GM12878 (cell line): ENCODE measurements around the gene ARHGAP12. TPM values are rescaled to one million over a fixed set of nuclear protein-coding genes. Genes with fewer than 3 reads are reported as not detected.

Experiments
- ATAC-seq: fragments of 200-7000 bp; cut with Tn5 transposase; 3 replicates; pipeline ENCODE4 v1.9.1; 2020; ENCODE audit warnings: mild to moderate bottlenecking, moderate library complexity
- BruUV-seq: library from RNA; stranded (reverse); fragments of 400-500 nt; replicated peaks from 2 replicates; lab custom pipeline; 2021; lab: Mats Ljungman, UMichigan
- CTCF ChIA-PET: fragments of 300-600 bp; sonication (Branson Sonifier 250); formaldehyde crosslinking; extraction: SDS; loops from one replicate; lab custom pipeline; 2021; ENCODE audit warnings: inconsistent platforms; lab: Yijun Ruan, JAX
- POLR2A ChIA-PET: fragments of 350-600 bp; formaldehyde crosslinking; extraction: SDS; loops from one replicate; lab custom pipeline; 2021; ENCODE audit warnings: inconsistent platforms; lab: Charles Lee
- RAD21 ChIA-PET: fragments of 300-600 bp; sonication (Branson Sonifier 250); formaldehyde crosslinking; loops from one replicate; lab custom pipeline; 2023; ENCODE audit warnings: antibody characterized with exemption; ENCODE audit not compliant: unreplicated experiment; lab: Charles Lee
- SMC1A ChIA-PET: fragments of 300-600 bp; sonication (Branson Sonifier 250); formaldehyde crosslinking; loops from one replicate; lab custom pipeline; 2023; ENCODE audit not compliant: unreplicated experiment, uncharacterized antibody; lab: Charles Lee
- DNase-seq: peaks from one replicate; pipeline ENCODE4 v3.0.0-alpha.2; 2011; ENCODE audit warnings: low read depth, low spot score
- FAIRE-seq: peaks from 3 replicates; lab custom pipeline; 2011; peaks lifted over from hg19 to GRCh38; lab: Jason Lieb, UNC
- H2AFZ ChIP-seq: 2 replicates; pipeline ENCODE4 v1.6.0; 2011; ENCODE audit warnings: low read depth, low read length, control low read depth; ENCODE audit not compliant: control insufficient read depth
- H3K27ac ChIP-seq: 2 replicates; pipeline ENCODE4 v1.5.1; 2011; ENCODE audit warnings: control low read depth; ENCODE audit not compliant: control insufficient read depth, insufficient read depth
- H3K27me3 ChIP-seq, 2 experiments: replicated peaks in 1 of 2; 2 replicates each; pipeline versions ENCODE4 v1.6.0 to v1.6.1; 2011; ENCODE audit warnings: low read length in 1 of 2; ENCODE audit not compliant: control insufficient read depth in 2 of 2, insufficient read depth in 2 of 2
- H3K36me3 ChIP-seq, 2 experiments: 2 replicates each; pipeline ENCODE4 v1.5.1; 2011; ENCODE audit warnings: low read length in 1 of 2; ENCODE audit not compliant: control insufficient read depth in 2 of 2, insufficient read depth in 2 of 2
- H3K4me1 ChIP-seq: 2 replicates; pipeline ENCODE4 v1.6.1; 2011; ENCODE audit warnings: mild to moderate bottlenecking, low read length, moderate library complexity, mixed read lengths; ENCODE audit not compliant: control insufficient read depth, insufficient read depth
- H3K4me2 ChIP-seq: 2 replicates; pipeline ENCODE4 v1.6.0; 2011; ENCODE audit warnings: control low read depth; ENCODE audit not compliant: control insufficient read depth, insufficient read depth
- H3K4me3 ChIP-seq: fragments of 200-600 bp; sonication (generic); 2 replicates; pipeline ENCODE4 v1.5.1; 2016
- H3K79me2 ChIP-seq: 2 replicates; pipeline ENCODE4 v1.6.0; 2011; ENCODE audit warnings: low read length; ENCODE audit not compliant: control insufficient read depth, insufficient read depth
- H3K9ac ChIP-seq: 2 replicates; pipeline ENCODE4 v1.8.0; 2011; ENCODE audit warnings: low read length, control low read depth, mixed read lengths; ENCODE audit not compliant: control insufficient read depth, insufficient read depth
- H3K9me3 ChIP-seq: replicated peaks from 3 replicates; pipeline ENCODE4 v1.5.1; 2011; ENCODE audit warnings: mild to moderate bottlenecking, low read length; ENCODE audit not compliant: control insufficient read depth, insufficient read depth
- H4K20me1 ChIP-seq: 2 replicates; pipeline ENCODE4 v1.6.0; 2011; ENCODE audit not compliant: control insufficient read depth, insufficient read depth
- BHLHE40 ChIP-seq, 2 experiments: fragments of 450-650 bp in 1 of 2; IDR thresholded peaks; 2 replicates each; pipeline ENCODE4 v1.6.1; 2011 to 2017; ENCODE audit warnings: low read depth in 2 of 2, borderline replicate concordance in 1 of 2, improper control_type of control experiment in 1 of 2, low read length in 1 of 2, mild to moderate bottlenecking in 1 of 2
- KDM1A ChIP-seq: fragments of 200-600 bp; sonication (generic); IDR thresholded peaks from 2 replicates; pipeline ENCODE4 v1.6.1; 2016; ENCODE audit warnings: borderline replicate concordance
- MYC ChIP-seq: IDR thresholded peaks from 2 replicates; pipeline ENCODE4 v1.6.1; 2011; ENCODE audit warnings: mild to moderate bottlenecking, low read length, moderate library complexity, inconsistent platforms; ENCODE audit not compliant: insufficient read depth, insufficient replicate concordance, insufficient read length, severe bottlenecking
- PML ChIP-seq: IDR thresholded peaks from 2 replicates; pipeline ENCODE4 v1.6.1; 2012; ENCODE audit warnings: low read length, inconsistent platforms
- TCF12 ChIP-seq: IDR thresholded peaks from 2 replicates; pipeline ENCODE4 v1.6.1; 2011; ENCODE audit warnings: low read depth, mild to moderate bottlenecking, low read length
- WGBS: methylation state at CpG from one replicate; pipeline ENCODE4 v1.1.6; 2016; ENCODE audit warnings: low lambda C conversion rate; ENCODE audit not compliant: insufficient replicate concordance, insufficient coverage; ENCODE audit errors: missing lambda C conversion rate; 5-methylcytosine and 5-hydroxymethylcytosine counted together
- in situ Hi-C: fragments of 300-500 bp; cut with MboI; formaldehyde crosslinking; loops from 9 replicates; pipeline ENCODE4 v1.14.3; 2018; ENCODE audit warnings: mixed read lengths
- intact Hi-C: fragments of 100-400 bp; cut with micrococcal nuclease; formaldehyde crosslinking; loops from one replicate; pipeline ENCODE4 v1.14.2; 2022; ENCODE audit not compliant: unreplicated experiment
- polyA plus RNA-seq, 11 experiments: library from polyadenylated mRNA; depleted of rRNA in 4 of 11; unstranded in 6 of 11; stranded (reverse) in 5 of 11; fragments of >200 nt; fragmentation: Nextera tagmentation in 4 of 11; fragmentation: Illumina TruSeq in 1 of 11; extraction: Ambion mirVana in 4 of 11; extraction: Trizol in 1 of 11; gene quantifications; 1 replicate in 1 of 11; 2 replicates in 10 of 11; pipeline versions ENCODE4 v1.2.1 to v1.2.3, GENCODE V29; 2011 to 2016; ENCODE audit warnings: inconsistent platforms in 2 of 11, missing spikeins in 2 of 11, low read depth in 1 of 11
- total RNA-seq, 4 experiments: library from RNA; depleted of rRNA in 3 of 4; stranded (reverse); fragments of >200 nt in 3 of 4; fragmentation: Illumina TruSeq in 1 of 4; extraction: Trizol in 1 of 4; gene quantifications; 2 replicates each; pipeline versions ENCODE4 v1.2.1 to v1.2.3, GENCODE V29; 2013 to 2021
- TF ChIP-seq, protein P1 (sequence below): fragments of 150-350 bp; IDR thresholded peaks from 2 replicates; pipeline ENCODE4 v1.6.1; 2016; ENCODE audit warnings: low read depth, low read length
- TF ChIP-seq, protein P2 (sequence below): fragments of 450-650 bp; IDR thresholded peaks from 2 replicates; pipeline ENCODE4 v1.6.1; 2017; ENCODE audit warnings: mild to moderate bottlenecking

The ARHGAP12 gene
- total and polyA plus RNA-seq, 10 of the 15 experiments (the other 5 are each of a cell fraction or from before 2014, with no cell fraction given): 5.4 to 15.6 (median 8.5) TPM

DNA sequence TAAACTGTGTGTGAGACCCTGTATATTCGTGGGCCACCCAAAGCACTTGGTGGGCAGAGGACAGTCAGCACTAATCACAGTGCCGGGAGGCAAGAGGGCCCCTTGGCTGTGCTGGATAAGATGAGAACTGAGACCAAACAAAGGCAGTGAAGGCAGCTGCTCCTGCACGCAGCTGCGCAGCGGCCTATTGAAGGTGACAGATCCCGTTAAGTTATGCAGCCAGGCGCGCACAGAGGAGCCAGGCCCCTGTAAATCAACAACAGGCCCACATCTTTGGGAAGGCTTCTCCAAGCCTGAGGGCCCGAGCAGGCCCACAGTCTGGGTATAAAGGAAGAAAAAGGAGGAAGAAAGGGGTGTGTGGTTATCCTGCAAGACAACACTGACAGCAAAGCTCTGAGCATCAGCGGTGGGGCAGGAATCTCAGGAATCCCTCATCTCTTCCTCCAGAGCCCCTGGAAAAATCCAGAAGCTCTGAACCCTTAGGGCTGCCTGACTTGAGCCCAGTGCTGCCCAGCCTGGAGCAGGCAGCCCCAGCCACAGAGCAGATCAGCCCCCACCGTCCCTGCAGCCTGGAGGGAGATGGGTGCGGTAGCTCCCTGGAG, 154.2 kb downstream of the ARHGAP12 start (continued):
- TF ChIP-seq, protein P1, sequence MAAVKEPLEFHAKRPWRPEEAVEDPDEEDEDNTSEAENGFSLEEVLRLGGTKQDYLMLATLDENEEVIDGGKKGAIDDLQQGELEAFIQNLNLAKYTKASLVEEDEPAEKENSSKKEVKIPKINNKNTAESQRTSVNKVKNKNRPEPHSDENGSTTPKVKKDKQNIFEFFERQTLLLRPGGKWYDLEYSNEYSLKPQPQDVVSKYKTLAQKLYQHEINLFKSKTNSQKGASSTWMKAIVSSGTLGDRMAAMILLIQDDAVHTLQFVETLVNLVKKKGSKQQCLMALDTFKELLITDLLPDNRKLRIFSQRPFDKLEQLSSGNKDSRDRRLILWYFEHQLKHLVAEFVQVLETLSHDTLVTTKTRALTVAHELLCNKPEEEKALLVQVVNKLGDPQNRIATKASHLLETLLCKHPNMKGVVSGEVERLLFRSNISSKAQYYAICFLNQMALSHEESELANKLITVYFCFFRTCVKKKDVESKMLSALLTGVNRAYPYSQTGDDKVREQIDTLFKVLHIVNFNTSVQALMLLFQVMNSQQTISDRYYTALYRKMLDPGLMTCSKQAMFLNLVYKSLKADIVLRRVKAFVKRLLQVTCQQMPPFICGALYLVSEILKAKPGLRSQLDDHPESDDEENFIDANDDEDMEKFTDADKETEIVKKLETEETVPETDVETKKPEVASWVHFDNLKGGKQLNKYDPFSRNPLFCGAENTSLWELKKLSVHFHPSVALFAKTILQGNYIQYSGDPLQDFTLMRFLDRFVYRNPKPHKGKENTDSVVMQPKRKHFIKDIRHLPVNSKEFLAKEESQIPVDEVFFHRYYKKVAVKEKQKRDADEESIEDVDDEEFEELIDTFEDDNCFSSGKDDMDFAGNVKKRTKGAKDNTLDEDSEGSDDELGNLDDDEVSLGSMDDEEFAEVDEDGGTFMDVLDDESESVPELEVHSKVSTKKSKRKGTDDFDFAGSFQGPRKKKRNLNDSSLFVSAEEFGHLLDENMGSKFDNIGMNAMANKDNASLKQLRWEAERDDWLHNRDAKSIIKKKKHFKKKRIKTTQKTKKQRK: no peak
- TF ChIP-seq TCF12 (no peak), KDM1A (no peak), PML (no peak)
- TF ChIP-seq, protein P2, sequence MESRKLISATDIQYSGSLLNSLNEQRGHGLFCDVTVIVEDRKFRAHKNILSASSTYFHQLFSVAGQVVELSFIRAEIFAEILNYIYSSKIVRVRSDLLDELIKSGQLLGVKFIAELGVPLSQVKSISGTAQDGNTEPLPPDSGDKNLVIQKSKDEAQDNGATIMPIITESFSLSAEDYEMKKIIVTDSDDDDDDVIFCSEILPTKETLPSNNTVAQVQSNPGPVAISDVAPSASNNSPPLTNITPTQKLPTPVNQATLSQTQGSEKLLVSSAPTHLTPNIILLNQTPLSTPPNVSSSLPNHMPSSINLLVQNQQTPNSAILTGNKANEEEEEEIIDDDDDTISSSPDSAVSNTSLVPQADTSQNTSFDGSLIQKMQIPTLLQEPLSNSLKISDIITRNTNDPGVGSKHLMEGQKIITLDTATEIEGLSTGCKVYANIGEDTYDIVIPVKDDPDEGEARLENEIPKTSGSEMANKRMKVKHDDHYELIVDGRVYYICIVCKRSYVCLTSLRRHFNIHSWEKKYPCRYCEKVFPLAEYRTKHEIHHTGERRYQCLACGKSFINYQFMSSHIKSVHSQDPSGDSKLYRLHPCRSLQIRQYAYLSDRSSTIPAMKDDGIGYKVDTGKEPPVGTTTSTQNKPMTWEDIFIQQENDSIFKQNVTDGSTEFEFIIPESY: no peak
- TF ChIP-seq, all 136 proteins: peak for 0

- TF ChIP-seq BHLHE40 (IDR thresholded peaks at IDR 0.05; ENCODE audit: borderline replicate concordance in 1 of 2, low read depth in 2 of 2, low read length in 1 of 2) (peak in 1 of 2 experiments; percentile 53; a peak in 1 of 4 replicates), MYC (no peak)
- Histone ChIP-seq H3K27me3 (no peaks in the 10 kb centered on the region), H2AFZ (no peak overlapping the region), H3K79me2 (no peaks in the 10 kb centered on the region), H3K4me3 (no peak overlapping the region), H3K4me2 (no peak overlapping the region), H4K20me1 (no peaks in the 10 kb centered on the region), H3K9me3 (peaks cover 3% of the 10 kb centered on the region; the same call in 2 of the 3 replicates), H3K4me1 (no peaks in the 10 kb centered on the region), H3K9ac (no peak overlapping the region), H3K27ac (no peak overlapping the region), H3K36me3 (no peaks in the 10 kb centered on the region)
- FAIRE-seq (no peak), ATAC-seq (no peak), DNase-seq (no peak)
- in situ Hi-C loops: no loop called here
- WGBS: 58% methylated on average over 15 of the region's 15 CpGs
- BruUV-seq: no TSS peak
- ChIA-PET CTCF (no interaction called here), RAD21 (no interaction called here), SMC1A (interaction anchor here (1.8 kb wide), 1 partner anchor 9 kb away, joined by 4 read pairs; no protein-coding TSS in a partner anchor), POLR2A (no interaction called here)
- intact Hi-C loops: loop anchor here (10.0 kb wide), 1 partner anchor 239 kb away; no protein-coding TSS in a partner anchor
Observed at GRCh38 chr10:31773749-31774298, 154.8 kb downstream of the ARHGAP12 start.
